GM21786 (cell line): ENCODE results near the gene ZBTB43.
"Not testable (repeated sequence)": the region's sequence is repeated elsewhere in the genome, so short reads cannot be mapped to it uniquely, and the experiment has no call there.

Source experiments
- ATAC-seq: cut with Tn5 transposase; IDR thresholded peaks from one replicate; pipeline ENCODE4 v1.9.1; 2021; ENCODE audit not compliant: unreplicated experiment

ZBTB43 gene, protein sequence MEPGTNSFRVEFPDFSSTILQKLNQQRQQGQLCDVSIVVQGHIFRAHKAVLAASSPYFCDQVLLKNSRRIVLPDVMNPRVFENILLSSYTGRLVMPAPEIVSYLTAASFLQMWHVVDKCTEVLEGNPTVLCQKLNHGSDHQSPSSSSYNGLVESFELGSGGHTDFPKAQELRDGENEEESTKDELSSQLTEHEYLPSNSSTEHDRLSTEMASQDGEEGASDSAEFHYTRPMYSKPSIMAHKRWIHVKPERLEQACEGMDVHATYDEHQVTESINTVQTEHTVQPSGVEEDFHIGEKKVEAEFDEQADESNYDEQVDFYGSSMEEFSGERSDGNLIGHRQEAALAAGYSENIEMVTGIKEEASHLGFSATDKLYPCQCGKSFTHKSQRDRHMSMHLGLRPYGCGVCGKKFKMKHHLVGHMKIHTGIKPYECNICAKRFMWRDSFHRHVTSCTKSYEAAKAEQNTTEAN

GRCh38 chr9:126804696-126805553 is at the start of gene ZBTB43:
ZBTB43 (plus strand) TSS chr9:126805040; CDS start chr9:126832510, 27,470 bp downstream.
- peak; percentile 67 for ATAC-seq

DNA sequence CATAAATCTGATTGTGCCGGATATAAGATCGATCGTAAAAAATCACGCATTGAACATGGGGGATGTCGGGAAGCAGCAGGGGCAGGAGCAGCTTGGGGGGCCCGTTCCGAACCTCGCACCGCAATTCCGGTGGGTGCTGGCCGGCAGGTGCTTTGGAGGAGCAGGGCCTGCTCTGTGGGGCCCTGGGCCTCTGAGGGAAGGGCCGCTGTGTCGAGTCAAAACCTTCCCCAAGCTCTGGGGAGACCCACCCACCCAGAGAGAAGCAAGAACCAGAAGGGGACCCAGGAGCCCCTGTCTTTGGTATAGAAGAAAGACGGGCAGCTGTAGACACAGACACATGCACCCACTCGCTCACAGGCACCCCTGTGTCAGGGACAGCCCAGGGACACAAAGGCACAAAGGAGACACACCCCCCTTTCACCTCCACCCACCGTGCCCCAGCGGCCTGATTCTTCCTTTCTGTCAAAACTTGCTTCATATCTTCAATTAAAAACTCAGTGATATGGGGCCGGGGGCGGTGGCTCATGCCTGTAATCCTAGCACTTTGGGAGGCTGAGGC is 49.4 kb upstream of the ZBTB43 start:
- no peak for ATAC-seq

GRCh38 chr9:126756238-126756637 is 48.6 kb upstream of the ZBTB43 start:
- ATAC-seq: no peak

DNA sequence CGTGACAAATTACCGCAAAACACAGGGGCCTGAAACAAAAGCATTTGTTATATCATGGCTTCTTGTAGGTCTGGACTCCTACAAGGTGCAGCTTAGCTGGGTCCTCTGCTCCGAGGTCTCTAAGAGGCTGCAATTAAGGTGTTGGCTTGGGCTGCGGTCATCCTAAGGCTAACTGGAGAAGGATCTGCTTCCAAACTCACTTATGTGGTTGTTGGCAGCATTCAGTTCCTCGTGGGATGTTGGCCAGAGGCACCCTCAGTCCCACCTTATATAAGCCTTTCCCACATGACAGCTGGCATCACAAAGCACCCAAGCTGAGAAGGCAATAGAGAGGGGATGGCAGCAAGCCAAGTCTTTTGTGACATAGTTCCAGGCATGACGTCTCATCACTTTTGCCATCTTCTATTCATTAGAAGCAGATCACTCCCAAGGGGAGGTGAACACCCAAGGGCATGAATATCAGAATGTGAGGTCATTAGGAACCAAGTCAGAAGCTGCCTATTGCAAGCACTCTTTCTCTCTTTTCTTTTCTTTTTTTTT is 47.9 kb upstream of the ZBTB43 start:
- no peak for ATAC-seq

DNA sequence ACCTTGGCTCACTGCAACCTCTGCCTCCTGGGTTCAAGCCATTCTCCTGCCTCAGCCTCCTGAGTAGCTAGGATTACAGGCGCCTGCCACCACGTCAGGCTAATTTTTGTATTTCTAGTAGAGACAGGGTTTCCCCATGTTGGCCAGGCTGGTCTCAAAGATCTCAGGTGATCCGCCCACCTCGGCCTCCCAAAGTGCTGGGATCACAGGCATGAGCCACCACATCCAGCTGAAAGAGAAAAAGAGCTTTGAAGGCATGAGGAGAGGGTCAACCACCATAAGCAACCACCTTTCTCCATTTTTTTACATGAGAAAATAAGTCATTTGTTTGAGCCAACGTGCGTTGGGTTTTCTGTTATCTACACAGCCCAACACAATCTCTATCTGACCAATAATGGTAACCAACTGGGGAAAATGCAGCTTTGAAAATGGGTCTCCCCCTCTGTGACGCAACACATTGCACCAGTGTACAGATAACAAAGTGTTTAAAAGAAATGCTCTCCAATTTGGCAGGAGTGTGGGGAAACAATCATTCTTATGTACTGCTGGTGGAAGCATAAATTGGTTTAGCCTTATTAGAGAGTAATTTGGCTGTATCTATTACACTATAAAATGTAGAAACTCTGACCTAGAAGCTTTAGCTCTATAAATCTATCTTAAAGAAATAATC is 45.8 kb upstream of the ZBTB43 start:
- no peak for ATAC-seq

DNA sequence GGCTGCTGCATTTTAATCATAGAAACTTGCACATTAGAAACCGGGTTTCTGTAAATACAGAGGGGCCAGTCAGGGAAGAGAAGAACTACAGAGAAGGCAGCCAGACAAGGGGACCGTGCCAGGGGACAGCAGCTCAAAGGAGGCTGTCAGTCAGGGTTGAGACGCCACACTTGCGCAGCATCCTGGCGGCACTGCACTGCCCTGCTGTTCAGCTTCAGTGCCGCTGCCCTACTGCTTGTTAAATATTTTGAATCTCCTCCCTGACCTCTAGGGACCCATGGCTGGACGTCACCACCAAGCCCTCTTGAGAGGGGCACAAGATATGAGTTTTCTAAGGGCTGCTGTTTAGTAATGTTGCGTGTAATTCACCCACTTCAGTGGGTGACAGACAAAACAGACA is 43.6 kb upstream of the ZBTB43 start:
- ATAC-seq: no peak

DNA sequence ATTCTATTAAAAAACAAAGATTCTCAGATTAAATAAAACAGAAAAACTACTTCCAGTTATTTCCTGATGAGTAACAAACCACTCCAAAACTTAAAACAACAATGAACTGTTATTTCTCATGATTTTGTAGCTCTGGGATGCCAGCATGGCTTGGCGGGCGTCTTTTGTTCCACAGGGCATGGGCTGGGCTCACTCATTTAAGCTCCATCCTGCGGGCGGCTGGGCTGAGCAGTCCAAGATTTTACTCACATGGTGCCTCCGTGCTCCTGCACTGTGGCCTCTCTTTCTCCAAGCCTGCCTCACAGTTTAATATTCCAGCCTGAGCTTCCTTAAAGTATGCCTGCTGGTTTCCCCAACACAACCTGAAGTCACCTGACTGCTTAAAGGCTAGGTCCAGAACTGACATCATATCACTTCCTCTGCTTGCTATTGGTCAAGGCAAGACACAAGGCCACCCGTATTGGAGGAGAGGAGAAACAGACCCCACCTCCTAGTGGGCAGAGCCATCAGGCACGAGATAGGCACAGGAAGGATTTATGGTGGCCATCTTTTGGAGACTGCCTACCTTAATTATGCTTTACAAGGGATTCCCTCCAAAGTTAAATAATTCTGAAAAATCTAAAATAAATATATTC is 41.6 kb upstream of the ZBTB43 start:
- no peak for ATAC-seq

DNA sequence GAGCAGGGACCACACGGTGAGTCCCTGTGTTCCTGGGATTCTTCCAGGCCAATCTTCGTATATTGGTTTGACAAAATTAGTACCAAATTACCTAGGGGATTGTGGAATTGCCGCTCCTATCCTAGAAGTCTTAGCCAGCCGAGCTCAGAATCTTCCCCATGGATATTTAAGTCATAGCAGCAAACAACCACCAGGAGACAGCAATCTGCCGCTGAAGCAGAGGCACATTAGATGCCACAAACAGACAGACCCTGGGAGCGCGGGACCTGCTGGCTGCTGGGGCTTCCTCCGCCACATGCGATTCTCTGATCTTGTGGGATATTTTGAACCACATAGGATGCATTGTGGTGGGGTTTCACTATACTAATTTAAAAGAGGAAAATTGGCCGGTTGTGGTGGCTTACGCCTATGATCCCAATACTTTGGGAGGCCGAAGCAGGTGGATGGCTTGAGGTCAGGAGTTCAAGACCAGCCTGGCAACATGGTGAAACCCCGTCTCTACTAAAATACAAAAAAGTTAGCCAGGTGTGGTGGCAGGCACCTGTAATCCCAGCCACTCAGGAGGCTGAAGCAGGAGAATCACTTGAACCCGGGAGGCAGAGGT is 31.7 kb upstream of the ZBTB43 start:
- ATAC-seq: no peak

GRCh38 chr9:126775926-126776325 is 28.9 kb upstream of the ZBTB43 start:
- ATAC-seq: no peak

DNA sequence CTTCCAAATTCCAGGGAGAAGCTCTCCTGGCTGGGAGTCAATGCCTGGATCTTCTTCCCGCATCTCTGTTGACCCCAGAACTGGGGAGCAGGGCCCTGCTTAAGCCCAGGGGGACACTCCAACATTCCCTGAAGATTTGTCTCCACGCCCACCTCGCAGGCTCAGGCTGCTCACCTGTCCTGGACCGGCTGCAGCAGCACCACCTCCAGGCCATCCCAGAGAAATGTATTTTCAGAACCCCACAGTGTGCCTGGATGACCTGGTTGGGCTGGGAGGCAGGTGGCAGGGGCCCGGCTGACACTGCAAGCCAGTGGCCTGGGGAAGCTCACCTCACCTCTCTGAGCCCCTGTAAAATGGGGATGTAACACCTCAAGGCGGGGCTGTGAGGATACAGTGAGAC is 27.1 kb upstream of the ZBTB43 start:
- ATAC-seq: no peak

GRCh38 chr9:126778141-126778540 is 26.7 kb upstream of the ZBTB43 start:
- ATAC-seq: no peak

DNA sequence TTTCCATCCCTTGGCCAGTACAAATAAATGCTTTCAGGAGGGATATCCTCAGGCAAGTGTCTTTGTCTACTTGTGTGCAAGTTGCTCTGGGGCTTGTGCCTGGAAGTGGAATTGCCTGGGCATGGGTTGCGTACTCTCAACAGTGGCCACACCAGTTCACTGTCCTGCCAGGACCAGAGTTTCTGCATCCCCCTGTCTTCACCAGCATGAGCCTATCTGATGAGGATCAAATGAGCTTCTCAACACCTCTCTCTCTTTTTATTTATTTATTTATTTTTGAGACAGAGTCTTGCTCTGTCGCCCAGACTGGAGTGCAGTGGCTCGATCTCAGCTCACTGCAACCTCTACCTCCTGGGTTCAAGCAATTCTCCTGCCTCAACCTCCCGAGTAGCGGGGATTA is 26.1 kb upstream of the ZBTB43 start:
- not testable (repeated sequence) for ATAC-seq

GRCh38 chr9:126781186-126782052 is 23.4 kb upstream of the ZBTB43 start:
- no peak for ATAC-seq

GRCh38 chr9:126782053-126782388 is 22.8 kb upstream of the ZBTB43 start:
- ATAC-seq: no peak

DNA sequence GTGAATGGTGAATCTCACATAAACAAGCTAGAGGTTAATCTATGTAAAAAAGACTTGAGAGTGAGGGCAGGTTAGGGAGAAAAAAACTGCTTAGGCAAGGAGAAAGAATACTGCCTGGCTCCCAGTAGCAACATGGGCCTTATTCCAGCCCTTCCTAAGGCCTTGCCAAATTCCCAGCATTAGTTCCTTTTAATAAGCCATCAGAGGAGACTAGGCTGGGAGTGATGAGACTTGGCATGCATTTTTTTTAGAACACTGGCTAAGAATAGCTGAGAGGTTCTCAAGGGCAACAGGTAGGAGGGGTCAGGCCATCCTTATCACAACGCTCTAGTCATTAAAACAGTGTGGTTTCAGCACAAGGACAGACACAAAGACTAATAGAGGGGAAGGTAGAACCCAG is 20.9 kb upstream of the ZBTB43 start:
- no peak for ATAC-seq

DNA sequence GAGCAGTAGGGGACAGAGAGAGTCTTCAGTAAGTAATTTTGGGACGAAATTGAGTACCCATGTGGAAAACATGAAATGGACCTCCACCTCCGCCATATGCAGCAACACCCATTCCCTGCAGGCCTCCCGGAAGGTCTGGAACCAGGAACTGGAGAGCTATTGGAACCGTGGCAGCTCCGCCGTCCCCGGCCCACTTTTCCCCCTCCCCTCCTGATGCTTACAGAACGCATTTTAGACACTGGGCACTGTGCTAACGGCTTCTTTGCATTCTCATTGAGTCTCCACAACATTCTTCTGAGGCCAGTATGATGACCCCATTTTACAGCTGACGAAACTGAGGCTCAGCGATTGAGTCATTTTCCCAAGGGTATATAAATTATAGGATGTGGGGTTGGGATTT is 20.4 kb upstream of the ZBTB43 start:
- ATAC-seq: no peak

DNA sequence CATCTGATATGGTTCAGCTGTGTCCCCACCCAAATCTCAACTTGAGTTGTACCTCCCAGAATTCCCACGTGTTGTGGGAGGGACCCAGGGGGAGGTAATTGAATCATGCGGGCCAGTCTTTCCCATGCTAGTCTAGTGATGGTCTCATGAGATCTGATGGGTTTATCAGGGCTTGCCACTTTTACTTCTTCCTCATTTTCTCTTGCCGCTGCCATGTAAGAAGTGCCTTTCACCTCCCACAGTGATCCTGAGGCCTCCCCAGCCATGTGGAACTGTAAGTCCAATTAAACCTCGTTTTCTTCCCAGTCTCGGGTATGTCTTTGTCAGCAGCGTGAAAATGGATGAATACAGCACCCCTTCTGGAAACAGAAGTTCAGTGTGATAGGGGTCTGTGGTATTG is 20.0 kb upstream of the ZBTB43 start:
- ATAC-seq: not testable (repeated sequence)

GRCh38 chr9:126788046-126788445 is 16.8 kb upstream of the ZBTB43 start:
- ATAC-seq: no peak
